H9 (cell line): Measurements from ENCODE around the gene DHCR24. TPM values are rescaled to one million over a fixed set of nuclear protein-coding genes. Genes with fewer than 3 reads are reported as not detected.

Experiments used
- DNase-seq: peaks from one replicate; pipeline ENCODE4 v3.0.0-alpha.2; 2017
- H2AFZ ChIP-seq: one replicate; pipeline ENCODE4 v1.6.1; 2013; ENCODE audit warnings: mild to moderate bottlenecking, low read length, control low read depth, moderate library complexity
- H2AK5ac ChIP-seq: 2 replicates; pipeline ENCODE4 v1.6.1; 2013; ENCODE audit warnings: low read length, control low read depth, mixed read lengths; ENCODE audit not compliant: insufficient read length
- H2BK120ac ChIP-seq: one replicate; pipeline ENCODE4 v1.6.1; 2013; ENCODE audit warnings: low read depth, mild to moderate bottlenecking, low read length, control low read depth, inconsistent platforms; ENCODE audit not compliant: poor library complexity, severe bottlenecking
- H2BK12ac ChIP-seq: 2 replicates; pipeline ENCODE4 v1.6.1; 2013; ENCODE audit warnings: low read length, control low read depth, mixed read lengths, low read depth; ENCODE audit not compliant: insufficient read length
- H2BK15ac ChIP-seq: 2 replicates; pipeline ENCODE4 v1.6.1; 2013; ENCODE audit warnings: low read depth, low read length, control low read depth
- H2BK20ac ChIP-seq: one replicate; pipeline ENCODE4 v1.6.1; 2013; ENCODE audit warnings: low read depth, mild to moderate bottlenecking, low read length, control low read depth, inconsistent platforms; ENCODE audit not compliant: poor library complexity, severe bottlenecking
- H2BK5ac ChIP-seq: 2 replicates; pipeline ENCODE4 v1.6.1; 2013; ENCODE audit warnings: low read length, control low read depth, mixed read lengths; ENCODE audit not compliant: insufficient read length
- H3K14ac ChIP-seq: 2 replicates; pipeline ENCODE4 v1.6.1; 2013; ENCODE audit warnings: low read length, control low read depth; ENCODE audit not compliant: insufficient read depth
- H3K18ac ChIP-seq: 2 replicates; pipeline ENCODE4 v1.6.1; 2013; ENCODE audit warnings: low read depth, mild to moderate bottlenecking, mixed read lengths, low read length, control low read depth; ENCODE audit not compliant: insufficient read length
- H3K23ac ChIP-seq: 2 replicates; pipeline ENCODE4 v1.6.1; 2013; ENCODE audit warnings: low read length, control low read depth, mixed read lengths, low read depth; ENCODE audit not compliant: insufficient read length
- H3K23me2 ChIP-seq: 2 replicates; pipeline ENCODE4 v1.6.1; 2013; ENCODE audit warnings: low read depth, mild to moderate bottlenecking, mixed read lengths, low read length, control low read depth; ENCODE audit not compliant: insufficient read length, poor library complexity, severe bottlenecking
- H3K27ac ChIP-seq: 2 replicates; pipeline ENCODE4 v1.5.1; 2013; ENCODE audit warnings: low read length, control low read depth, mixed read lengths, low read depth; ENCODE audit not compliant: insufficient read length
- H3K27me3 ChIP-seq: 2 replicates; pipeline ENCODE4 v1.6.1; 2013; ENCODE audit warnings: low read length, control low read depth, inconsistent platforms; ENCODE audit not compliant: insufficient read depth
- H3K4ac ChIP-seq: 2 replicates; pipeline ENCODE4 v1.6.1; 2013; ENCODE audit warnings: low read depth, mild to moderate bottlenecking, control low read depth, inconsistent platforms, low read length, moderate library complexity
- H3K4me1 ChIP-seq: 2 replicates; pipeline ENCODE4 v1.6.1; 2013; ENCODE audit warnings: low read length, control low read depth, inconsistent platforms; ENCODE audit not compliant: insufficient read depth
- H3K4me2 ChIP-seq: 2 replicates; pipeline ENCODE4 v1.6.1; 2013; ENCODE audit warnings: low read length, control low read depth, mixed read lengths; ENCODE audit not compliant: insufficient read length, insufficient read depth
- H3K56ac ChIP-seq: 2 replicates; pipeline ENCODE4 v1.6.1; 2013; ENCODE audit warnings: low read depth, mild to moderate bottlenecking, mixed read lengths, low read length, control low read depth; ENCODE audit not compliant: insufficient read length
- H3K79me1 ChIP-seq: 2 replicates; pipeline ENCODE4 v1.6.1; 2013; ENCODE audit warnings: low read depth, mild to moderate bottlenecking, moderate library complexity, low read length, control low read depth, inconsistent platforms; ENCODE audit not compliant: insufficient read depth, poor library complexity, severe bottlenecking
- H3K79me2 ChIP-seq: 2 replicates; pipeline ENCODE4 v1.6.1; 2013; ENCODE audit warnings: low read length, control low read depth, inconsistent platforms; ENCODE audit not compliant: insufficient read depth
- H3K9ac ChIP-seq: 2 replicates; pipeline ENCODE4 v1.6.1; 2013; ENCODE audit warnings: low read length, control low read depth, mixed read lengths; ENCODE audit not compliant: insufficient read length; ENCODE audit errors: extremely low read depth
- H3K9me3 ChIP-seq: one replicate; pipeline ENCODE4 v1.6.1; 2013; ENCODE audit warnings: low read depth, low read length, inconsistent platforms; ENCODE audit not compliant: control insufficient read depth
- H3T11ph ChIP-seq: one replicate; pipeline ENCODE4 v1.6.1; 2013; ENCODE audit warnings: mild to moderate bottlenecking, low read length, control low read depth, inconsistent platforms
- H4K20me1 ChIP-seq: one replicate; pipeline ENCODE4 v1.6.1; 2013; ENCODE audit not compliant: control insufficient read depth, insufficient read length, insufficient read depth
- H4K5ac ChIP-seq: 2 replicates; pipeline ENCODE4 v1.6.1; 2013; ENCODE audit warnings: low read depth, mild to moderate bottlenecking, mixed read lengths, low read length, control low read depth; ENCODE audit not compliant: insufficient read length
- H4K8ac ChIP-seq: replicated peaks from 2 replicates; pipeline ENCODE4 v1.6.1; 2013; ENCODE audit warnings: low read length, control low read depth, mixed read lengths, low read depth; ENCODE audit not compliant: insufficient read length
- H4K91ac ChIP-seq: 2 replicates; pipeline ENCODE4 v1.6.1; 2013; ENCODE audit warnings: low read depth, mild to moderate bottlenecking, moderate library complexity, mixed read lengths, low read length, control low read depth; ENCODE audit not compliant: insufficient read length
- H3K27ac Mint-ChIP-seq, 3 experiments: 2 replicates in 2 of 3; 3 replicates in 1 of 3; pipeline ENCODE4 v1.8.0; 2020 to 2021; ENCODE audit warnings: mixed read lengths in 3 of 3, mild to moderate bottlenecking in 1 of 3, moderate library complexity in 1 of 3
- H3K27me3 Mint-ChIP-seq: 2 replicates; pipeline ENCODE4 v1.8.0; 2021; ENCODE audit warnings: low read depth, mild to moderate bottlenecking, moderate library complexity, mixed read lengths
- H3K36me3 Mint-ChIP-seq, 3 experiments: 2 replicates in 2 of 3; 3 replicates in 1 of 3; pipeline ENCODE4 v1.8.0; 2020 to 2021; ENCODE audit warnings: low read depth in 3 of 3, mixed read lengths in 3 of 3; ENCODE audit not compliant: insufficient read depth in 1 of 3
- H3K4me1 Mint-ChIP-seq, 2 experiments: 2 replicates each; pipeline ENCODE4 v1.8.0; 2020; ENCODE audit warnings: mixed read lengths in 2 of 2
- H3K4me3 Mint-ChIP-seq, 2 experiments: 2 replicates in 1 of 2; 3 replicates in 1 of 2; pipeline ENCODE4 v1.8.0; 2020 to 2021; ENCODE audit warnings: mild to moderate bottlenecking in 2 of 2, mixed read lengths in 2 of 2, moderate library complexity in 1 of 2
- H3K9me3 Mint-ChIP-seq, 2 experiments: 2 replicates in 1 of 2; 3 replicates in 1 of 2; pipeline ENCODE4 v1.8.0; 2020; ENCODE audit warnings: mild to moderate bottlenecking in 2 of 2, mixed read lengths in 2 of 2, moderate library complexity in 1 of 2
- WGBS: extraction: QIAGEN DNeasy Blood & Tissue Kit; methylation state at CpG from one replicate; pipeline ENCODE4 v1.1.7; 2013; ENCODE audit warnings: missing lambda C conversion rate, low lambda C conversion rate, mixed read lengths; ENCODE audit not compliant: insufficient read length; ENCODE audit errors: extremely low coverage; 5-methylcytosine and 5-hydroxymethylcytosine counted together
- total RNA-seq: library from RNA; stranded (reverse); gene quantifications from 2 replicates; pipeline ENCODE4 v1.2.1, GENCODE V29; 2021
- TF ChIP-seq, protein P1 (sequence below): fragments of 200-600 bp; sonication (generic); conservative IDR thresholded peaks from 3 replicates; pipeline ENCODE4 v1.8.0; 2021; ENCODE audit warnings: antibody characterized with exemption, mild to moderate bottlenecking

Gene DHCR24
- total RNA-seq, 1 experiment from 2014 or later, result 318 TPM

DNA sequence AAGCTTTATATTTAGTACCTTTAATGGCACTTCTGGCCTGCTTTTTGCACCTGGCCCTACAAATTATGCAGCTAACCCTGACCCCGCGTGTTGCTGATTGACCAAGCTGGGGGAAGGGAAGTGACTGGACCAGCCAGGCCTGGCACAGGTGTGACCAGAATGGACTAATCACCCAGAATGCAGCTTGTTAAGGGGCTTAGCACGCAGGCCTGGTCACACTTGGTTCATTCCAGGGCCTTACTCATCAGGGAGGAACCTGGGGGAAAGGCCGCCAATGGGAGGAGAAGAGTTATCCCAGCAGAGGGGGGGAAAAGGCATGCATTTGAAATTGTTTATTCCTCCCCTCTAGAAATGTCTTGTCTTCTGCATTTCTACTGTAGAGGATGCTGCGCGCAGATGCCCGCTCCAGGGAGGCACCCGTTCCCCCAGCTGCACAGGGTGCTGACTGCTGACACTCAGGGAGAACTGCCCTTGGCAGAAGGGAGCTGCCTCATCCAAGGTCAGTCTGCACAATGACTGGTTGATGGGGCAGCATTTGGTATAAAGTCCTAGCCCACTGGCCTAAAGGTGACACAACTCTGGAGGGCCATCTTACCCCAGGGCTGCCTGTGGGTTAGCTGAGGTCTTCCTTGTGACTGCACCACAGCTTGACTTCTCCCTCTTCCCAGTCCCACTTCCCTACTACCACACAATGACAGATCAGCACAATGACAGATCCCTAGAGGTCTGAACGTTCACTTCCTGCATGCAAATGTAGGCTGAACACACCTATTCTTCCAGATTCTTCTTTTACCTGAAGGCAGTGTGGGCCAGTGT lies 29.0 kb downstream of the DHCR24 start:
- no peak for DNase-seq

More for the DNA sequence above, 29.0 kb downstream of the DHCR24 start:
- no peaks in the 10 kb centered on the region for H3K79me1 ChIP-seq
- no peak overlapping the region for H3K14ac ChIP-seq
- no peaks in the 10 kb centered on the region for H3K27me3 ChIP-seq
- H3K9me3 Mint-ChIP-seq, result no peaks in the 10 kb centered on the region
- no peak overlapping the region for H4K91ac ChIP-seq
- H3K9me3 ChIP-seq, result no peaks in the 10 kb centered on the region
- no peak overlapping the region for H3K4ac ChIP-seq
- peaks cover 69 to 93% (median 90%) of the 10 kb centered on the region in 3 experiments for H3K36me3 Mint-ChIP-seq
- H2BK20ac ChIP-seq, result no peak overlapping the region
- H3K27me3 Mint-ChIP-seq, result no peaks in the 10 kb centered on the region; the same call in 1 of the 2 replicates
- H3K27ac Mint-ChIP-seq, result no peak overlapping the region
- H2BK120ac ChIP-seq, result no peak overlapping the region
- no peak overlapping the region for H2AFZ ChIP-seq
- H3K18ac ChIP-seq, result no peak overlapping the region
- H3T11ph ChIP-seq, result no peak overlapping the region
- no peaks in the 10 kb centered on the region for H3K4me1 Mint-ChIP-seq
- WGBS, result no CpG with 5 or more reads among the region's 9 CpGs
- H4K20me1 ChIP-seq, result peaks cover 2% of the 10 kb centered on the region
- H2AK5ac ChIP-seq, result no peak overlapping the region
- H3K9ac ChIP-seq, result no peak overlapping the region
- no peak overlapping the region for H3K23ac ChIP-seq
- no peak overlapping the region for H4K5ac ChIP-seq
- no peak overlapping the region for H2BK5ac ChIP-seq
- H2BK15ac ChIP-seq, result no peak overlapping the region
- H3K4me1 ChIP-seq, result no peaks in the 10 kb centered on the region
- no peak overlapping the region for H2BK12ac ChIP-seq
- H4K8ac ChIP-seq, result no peak overlapping the region
- TF ChIP-seq, protein P1, sequence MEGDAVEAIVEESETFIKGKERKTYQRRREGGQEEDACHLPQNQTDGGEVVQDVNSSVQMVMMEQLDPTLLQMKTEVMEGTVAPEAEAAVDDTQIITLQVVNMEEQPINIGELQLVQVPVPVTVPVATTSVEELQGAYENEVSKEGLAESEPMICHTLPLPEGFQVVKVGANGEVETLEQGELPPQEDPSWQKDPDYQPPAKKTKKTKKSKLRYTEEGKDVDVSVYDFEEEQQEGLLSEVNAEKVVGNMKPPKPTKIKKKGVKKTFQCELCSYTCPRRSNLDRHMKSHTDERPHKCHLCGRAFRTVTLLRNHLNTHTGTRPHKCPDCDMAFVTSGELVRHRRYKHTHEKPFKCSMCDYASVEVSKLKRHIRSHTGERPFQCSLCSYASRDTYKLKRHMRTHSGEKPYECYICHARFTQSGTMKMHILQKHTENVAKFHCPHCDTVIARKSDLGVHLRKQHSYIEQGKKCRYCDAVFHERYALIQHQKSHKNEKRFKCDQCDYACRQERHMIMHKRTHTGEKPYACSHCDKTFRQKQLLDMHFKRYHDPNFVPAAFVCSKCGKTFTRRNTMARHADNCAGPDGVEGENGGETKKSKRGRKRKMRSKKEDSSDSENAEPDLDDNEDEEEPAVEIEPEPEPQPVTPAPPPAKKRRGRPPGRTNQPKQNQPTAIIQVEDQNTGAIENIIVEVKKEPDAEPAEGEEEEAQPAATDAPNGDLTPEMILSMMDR, result no peak
- no peaks in the 10 kb centered on the region for H3K23me2 ChIP-seq
- no peak overlapping the region for H3K4me2 ChIP-seq
- no peaks in the 10 kb centered on the region; the same call in 1 of the 2 replicates for H3K79me2 ChIP-seq
- H3K4me3 Mint-ChIP-seq, result no peak overlapping the region
- H3K56ac ChIP-seq, result no peak overlapping the region
- no peak overlapping the region for H3K27ac ChIP-seq
